Measurements from ENCODE around the gene DCLK2.

DCLK2 gene

DNA sequence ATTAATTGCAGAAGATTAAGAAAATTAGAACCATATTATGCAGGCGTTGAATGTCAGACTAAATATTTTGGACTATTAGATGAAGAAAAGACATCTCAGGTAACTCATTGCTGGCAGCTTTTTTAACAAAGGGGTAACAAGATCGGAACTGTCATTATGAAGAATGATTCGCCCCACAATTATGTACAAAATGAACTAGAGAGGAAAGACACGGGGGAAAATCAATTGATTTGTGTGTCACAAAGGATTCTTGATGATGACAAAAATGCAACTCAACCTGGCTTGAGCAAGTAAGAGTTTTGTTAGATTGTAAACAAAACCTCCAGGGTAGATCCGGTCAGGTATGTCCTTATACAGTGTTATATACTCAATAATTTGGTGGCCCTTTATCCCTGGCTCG, 12.5 kb upstream of the DCLK2 start:
- TF ChIP-seq, protein P1, sequence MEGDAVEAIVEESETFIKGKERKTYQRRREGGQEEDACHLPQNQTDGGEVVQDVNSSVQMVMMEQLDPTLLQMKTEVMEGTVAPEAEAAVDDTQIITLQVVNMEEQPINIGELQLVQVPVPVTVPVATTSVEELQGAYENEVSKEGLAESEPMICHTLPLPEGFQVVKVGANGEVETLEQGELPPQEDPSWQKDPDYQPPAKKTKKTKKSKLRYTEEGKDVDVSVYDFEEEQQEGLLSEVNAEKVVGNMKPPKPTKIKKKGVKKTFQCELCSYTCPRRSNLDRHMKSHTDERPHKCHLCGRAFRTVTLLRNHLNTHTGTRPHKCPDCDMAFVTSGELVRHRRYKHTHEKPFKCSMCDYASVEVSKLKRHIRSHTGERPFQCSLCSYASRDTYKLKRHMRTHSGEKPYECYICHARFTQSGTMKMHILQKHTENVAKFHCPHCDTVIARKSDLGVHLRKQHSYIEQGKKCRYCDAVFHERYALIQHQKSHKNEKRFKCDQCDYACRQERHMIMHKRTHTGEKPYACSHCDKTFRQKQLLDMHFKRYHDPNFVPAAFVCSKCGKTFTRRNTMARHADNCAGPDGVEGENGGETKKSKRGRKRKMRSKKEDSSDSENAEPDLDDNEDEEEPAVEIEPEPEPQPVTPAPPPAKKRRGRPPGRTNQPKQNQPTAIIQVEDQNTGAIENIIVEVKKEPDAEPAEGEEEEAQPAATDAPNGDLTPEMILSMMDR (IDR thresholded peaks at IDR 0.05; ENCODE audit: control extremely low read depth, extremely low read depth, low read depth, missing control alignments) = no peak
- ChIA-PET CTCF (interaction anchor here (0.8 to 1.0 kb wide), 2 partner anchors 8 to 12 kb away, joined by 3 read pairs; no protein-coding TSS in a partner anchor), POLR2A (no interaction called here)
- no peak for DNase-seq (ENCODE audit: extremely low spot score)

DNA sequence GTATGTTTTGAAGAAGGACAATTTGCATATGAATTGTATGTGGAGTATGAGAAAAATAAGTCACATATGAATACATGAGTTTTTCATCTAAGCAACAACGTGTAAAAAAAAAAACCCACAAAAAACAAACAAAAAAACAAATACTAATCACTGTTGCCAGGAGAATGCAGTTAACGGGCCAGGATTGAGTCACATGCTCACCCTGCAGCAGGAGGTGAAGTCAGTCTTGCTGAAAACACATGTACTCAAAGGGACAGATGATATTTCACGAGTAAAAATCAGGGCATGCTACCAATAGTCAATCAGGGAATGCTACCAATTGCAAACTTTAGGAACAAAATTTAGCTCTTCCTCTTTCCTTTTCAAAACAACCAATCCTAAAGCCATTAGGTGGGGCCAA, 10.4 kb upstream of the DCLK2 start:
- TF ChIP-seq, protein P1 (IDR thresholded peaks at IDR 0.05; ENCODE audit: control extremely low read depth, extremely low read depth, low read depth, missing control alignments) = no peak
- no peak for DNase-seq (ENCODE audit: extremely low spot score)
- ChIA-PET POLR2A (no interaction called here), CTCF (no interaction called here)

DNA sequence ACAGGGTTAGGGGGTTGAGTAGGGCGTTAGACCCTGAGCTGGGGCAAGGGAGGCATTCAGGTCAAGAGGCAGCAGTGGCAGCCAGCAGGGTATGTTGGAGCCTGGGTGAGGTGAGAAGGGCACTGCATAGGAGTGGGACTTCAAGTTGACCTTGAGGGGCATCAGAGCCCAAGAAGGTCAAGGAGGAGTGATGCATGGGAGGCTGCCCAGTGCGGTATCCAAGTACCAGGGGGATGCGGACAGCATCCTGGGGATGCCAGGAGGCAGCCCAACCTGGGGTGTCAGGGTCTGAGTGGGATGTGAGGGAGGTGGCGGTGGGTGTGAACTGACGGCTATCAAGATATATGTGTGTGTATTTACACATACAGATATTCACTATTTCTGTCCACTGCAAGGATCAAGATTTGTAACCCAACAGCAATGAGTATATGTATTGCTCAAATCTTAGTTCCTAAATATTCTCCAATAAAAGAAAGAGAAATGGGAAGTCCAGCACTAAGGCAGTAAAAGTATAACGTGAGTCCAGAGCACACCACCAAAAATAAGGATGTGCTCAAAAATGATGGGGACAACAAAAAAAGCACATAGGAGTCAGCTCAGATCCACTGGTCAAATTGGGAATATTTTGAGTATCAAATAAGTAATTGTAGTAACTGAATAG, 9.8 kb upstream of the DCLK2 start:
- ChIA-PET POLR2A (no interaction called here), CTCF (interaction anchor here (0.6 kb wide), 1 partner anchor 863 kb away, joined by 3 read pairs; no protein-coding TSS in a partner anchor)

DNA sequence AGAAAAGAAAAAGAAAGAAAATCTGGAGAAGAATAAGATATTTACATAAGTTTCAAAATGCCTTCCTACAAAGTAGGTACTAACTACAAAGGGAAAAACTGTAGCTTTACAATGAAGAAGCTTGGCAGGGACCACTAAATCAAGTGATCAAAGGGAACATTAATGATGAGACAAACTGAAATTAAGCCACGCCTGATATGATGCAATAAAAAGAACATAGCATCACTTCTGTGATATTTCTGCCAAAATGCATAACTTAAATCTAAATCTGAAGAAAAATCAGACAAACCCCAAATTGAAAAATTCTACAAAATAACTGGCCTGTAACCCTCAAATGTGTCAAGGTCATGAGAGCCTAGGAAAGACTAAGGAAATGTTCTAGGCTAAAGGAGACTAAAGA, 8.9 kb upstream of the DCLK2 start:
- ChIA-PET CTCF (interaction anchor here (0.6 kb wide), 1 partner anchor 862 kb away, joined by 3 read pairs; no protein-coding TSS in a partner anchor), POLR2A (no interaction called here)
- TF ChIP-seq, protein P1 (IDR thresholded peaks at IDR 0.05; ENCODE audit: control extremely low read depth, extremely low read depth, low read depth, missing control alignments) = no peak
- DNase-seq (ENCODE audit: extremely low spot score) = no peak

More for the DNA sequence above, 9.8 kb upstream of the DCLK2 start:
- TF ChIP-seq, protein P1 (IDR thresholded peaks at IDR 0.05; ENCODE audit: control extremely low read depth, extremely low read depth, low read depth, missing control alignments) = no peak
- DNase-seq (ENCODE audit: extremely low spot score) = no peak

DNA sequence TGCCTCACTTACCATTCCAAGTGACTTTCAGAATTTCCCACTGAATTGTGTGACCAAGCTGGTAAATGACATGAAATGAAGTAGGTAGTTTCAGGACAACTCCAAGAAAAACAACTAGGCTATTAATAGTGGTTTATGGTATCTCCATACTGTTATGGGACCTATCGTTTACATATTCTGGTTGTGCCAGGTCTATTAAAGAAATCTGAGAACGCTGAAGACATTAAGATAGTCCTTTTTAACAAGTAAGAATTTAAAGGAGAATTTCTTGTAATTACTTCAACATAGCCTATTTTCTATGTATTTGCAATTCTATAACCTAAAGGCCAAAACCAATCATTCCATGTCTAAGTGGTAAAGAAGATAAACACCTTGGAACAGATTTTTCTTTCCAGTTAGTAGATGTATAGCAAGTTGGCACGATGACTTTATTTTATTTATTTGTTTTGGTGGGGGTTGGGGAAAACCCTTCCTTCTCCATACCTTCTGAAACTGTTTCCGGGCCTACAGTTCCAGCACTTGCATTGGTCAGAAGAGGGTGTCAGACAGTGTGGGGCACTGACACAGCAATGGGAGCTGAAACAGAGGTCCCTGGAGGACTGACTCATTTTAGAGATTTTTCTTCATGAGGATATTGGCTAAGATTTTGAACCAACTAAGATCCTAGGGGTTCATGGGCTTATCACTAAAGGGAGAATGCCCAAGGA, 7.6 kb upstream of the DCLK2 start:
- CTCF ChIA-PET = interaction anchor here (1.5 kb wide), 1 partner anchor 24 kb away, joined by 3 read pairs; no protein-coding TSS in a partner anchor
- TF ChIP-seq, protein P1 (IDR thresholded peaks at IDR 0.05; ENCODE audit: control extremely low read depth, extremely low read depth, low read depth, missing control alignments) = no peak

DNA sequence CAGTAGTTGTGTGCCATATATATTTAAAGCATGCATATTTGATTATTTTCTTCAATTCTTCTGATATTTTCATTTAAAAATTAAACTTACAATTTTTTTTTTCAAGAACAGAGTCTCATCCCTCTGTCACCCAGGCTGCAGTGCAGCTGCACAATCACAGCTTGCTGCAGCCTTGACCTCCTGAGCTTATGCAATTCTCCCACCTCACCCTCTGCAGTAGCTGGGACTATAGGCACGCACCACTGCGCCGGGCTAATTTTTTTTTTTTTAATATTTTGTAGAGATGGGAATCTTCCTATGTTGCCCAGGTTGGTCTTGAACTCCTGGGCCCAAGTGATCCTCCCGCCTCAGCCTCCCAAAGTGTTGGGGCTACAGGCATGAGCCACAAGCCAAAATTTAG, 5.8 kb upstream of the DCLK2 start:
- CTCF ChIA-PET = no interaction called here
- POLR2A ChIA-PET = no interaction called here
- TF ChIP-seq, protein P1 (IDR thresholded peaks at IDR 0.05; ENCODE audit: control extremely low read depth, extremely low read depth, low read depth, missing control alignments) = no peak
- DNase-seq (ENCODE audit: extremely low spot score) = no peak

More for the DNA sequence above, 7.6 kb upstream of the DCLK2 start:
- POLR2A ChIA-PET = no interaction called here
- DNase-seq (ENCODE audit: extremely low spot score) = no peak

Data from GM10248 (cell line).